SK-N-SH (cell line): Measurements from ENCODE around the gene ADTRP. TPM values are rescaled to one million over a fixed set of nuclear protein-coding genes. Genes with fewer than 3 reads are reported as not detected.

ENCODE experiments used
- CTCF ChIA-PET: fragments of 300-600, 350-600 bp; formaldehyde crosslinking; extraction: SDS; loops from one replicate; lab custom pipeline; 2021; lab: Yijun Ruan, JAX
- POLR2A ChIA-PET: fragments of 350-600 bp; sonication (Branson Sonifier 250); formaldehyde crosslinking; extraction: SDS; loops from one replicate; lab custom pipeline; 2020; ENCODE audit warnings: antibody characterized with exemption, inconsistent platforms; lab: Yijun Ruan, JAX
- DNase-seq: peaks from one replicate; pipeline ENCODE4 v3.0.0; 2012
- H2AFZ ChIP-seq: fragments of 200-600 bp; sonication (generic); 2 replicates; pipeline ENCODE4 v1.8.1; 2016; ENCODE audit warnings: antibody characterized with exemption, mild to moderate bottlenecking, low read depth
- H3F3A ChIP-seq: fragments of 200-600 bp; sonication (generic); replicated peaks from 2 replicates; pipeline ENCODE3; 2016; ENCODE audit warnings: antibody characterized with exemption, mild to moderate bottlenecking; ENCODE audit not compliant: insufficient read depth
- H3K27ac ChIP-seq, 2 experiments: fragments of 200-500 bp in 1 of 2; fragments of 200-600 bp in 1 of 2; sonication (Bioruptor generic) in 1 of 2; sonication (generic), shearing (Covaris generic) in 1 of 2; 2 replicates each; pipeline versions ENCODE4 v1.5.1 to v1.6.1; 2014 to 2016; ENCODE audit warnings: low read depth in 2 of 2, inconsistent platforms in 1 of 2, low read length in 1 of 2, mild to moderate bottlenecking in 1 of 2, mixed read lengths in 1 of 2
- H3K27me3 ChIP-seq: fragments of 200-600 bp; sonication (generic), shearing (Covaris generic); 2 replicates; pipeline ENCODE4 v1.6.1; 2016; ENCODE audit warnings: mixed run types; ENCODE audit not compliant: insufficient read depth
- H3K36me3 ChIP-seq, 2 experiments: fragments of 200-500 bp in 1 of 2; fragments of 200-600 bp in 1 of 2; sonication (Bioruptor generic) in 1 of 2; sonication (generic) in 1 of 2; replicated peaks in 1 of 2; 2 replicates each; pipeline versions ENCODE3 to v1.5.1; 2014 to 2016; ENCODE audit warnings: low read length in 1 of 2, mild to moderate bottlenecking in 1 of 2; ENCODE audit not compliant: insufficient read depth in 2 of 2, control insufficient read depth in 1 of 2
- H3K4me1 ChIP-seq, 2 experiments: fragments of 200-500 bp in 1 of 2; fragments of 200-600 bp in 1 of 2; sonication (Bioruptor generic) in 1 of 2; sonication (generic), shearing (Covaris generic) in 1 of 2; 2 replicates each; pipeline versions ENCODE4 v1.5.1 to v1.6.1; 2014 to 2016; ENCODE audit warnings: low read depth in 1 of 2, low read length in 1 of 2, mixed run types in 1 of 2; ENCODE audit not compliant: insufficient read depth in 2 of 2, control insufficient read depth in 1 of 2
- H3K4me2 ChIP-seq: fragments of 200-600 bp; sonication (generic), shearing (Covaris generic); 2 replicates; pipeline ENCODE4 v1.6.1; 2017; ENCODE audit warnings: mixed run types
- H3K4me3 ChIP-seq, 2 experiments: fragments of 200-500 bp in 1 of 2; fragments of 200-600 bp in 1 of 2; sonication (Bioruptor generic) in 1 of 2; sonication (generic), shearing (Covaris generic) in 1 of 2; 2 replicates each; pipeline versions ENCODE4 v1.5.1 to v1.8.1; 2014 to 2016; ENCODE audit warnings: low read depth in 2 of 2, inconsistent platforms in 1 of 2, low read length in 1 of 2, mild to moderate bottlenecking in 1 of 2, mixed read lengths in 1 of 2, moderate library complexity in 1 of 2
- H3K79me2 ChIP-seq: fragments of 200-600 bp; sonication (generic); 2 replicates; pipeline ENCODE4 v1.8.1; 2017; ENCODE audit warnings: mild to moderate bottlenecking; ENCODE audit not compliant: insufficient read depth
- H3K9ac ChIP-seq: fragments of 200-600 bp; sonication (generic); 2 replicates; pipeline ENCODE4 v1.6.1; 2017; ENCODE audit warnings: mixed run types
- H3K9me2 ChIP-seq: fragments of 200-600 bp; sonication (generic); 2 replicates; pipeline ENCODE4 v1.6.1; 2017; ENCODE audit warnings: mixed run types
- H3K9me3 ChIP-seq: fragments of 200-600 bp; sonication (generic); 2 replicates; pipeline ENCODE4 v1.6.1; 2017; ENCODE audit warnings: mixed run types, mild to moderate bottlenecking, moderate library complexity
- H4K20me1 ChIP-seq: fragments of 200-600 bp; sonication (generic); 2 replicates; pipeline ENCODE4 v1.6.1; 2017; ENCODE audit warnings: mild to moderate bottlenecking, mixed run types; ENCODE audit not compliant: insufficient read depth
- CHD2 ChIP-seq: fragments of 150-350 bp; IDR thresholded peaks from 2 replicates; pipeline ENCODE4 v1.6.1; 2018; ENCODE audit warnings: low read length; ENCODE audit not compliant: partially characterized antibody
- EP300 ChIP-seq, 2 experiments: IDR thresholded peaks; 2 replicates each; pipeline versions ENCODE4 v1.4.0 to v1.6.1; 2012; ENCODE audit warnings: borderline replicate concordance in 1 of 2, low read depth in 1 of 2, low read length in 1 of 2
- FOXJ3 ChIP-seq: sonication (generic); formaldehyde crosslinking; IDR thresholded peaks from 2 replicates; pipeline ENCODE4 v1.5.1; 2020; ENCODE audit warnings: mild to moderate bottlenecking, missing genetic modification reagents
- GABPA ChIP-seq: IDR thresholded peaks from 2 replicates; pipeline ENCODE4 v1.4.0; 2012; ENCODE audit warnings: low read depth, mild to moderate bottlenecking
- GATA2 ChIP-seq: sonication (generic); formaldehyde crosslinking; IDR thresholded peaks from 2 replicates; pipeline ENCODE4 v1.5.0; 2020; ENCODE audit warnings: mild to moderate bottlenecking, missing genetic modification reagents
- JUND ChIP-seq: IDR thresholded peaks from 2 replicates; pipeline ENCODE4 v1.4.0; 2012
- MEF2A ChIP-seq: IDR thresholded peaks from 2 replicates; pipeline ENCODE4 v1.4.0; 2012; ENCODE audit warnings: low read depth, borderline replicate concordance
- MXI1 ChIP-seq: IDR thresholded peaks from 2 replicates; pipeline ENCODE4 v1.6.1; 2012; ENCODE audit warnings: mild to moderate bottlenecking, low read depth, low read length, improper control_type of control experiment
- NFIC ChIP-seq: IDR thresholded peaks from 2 replicates; pipeline ENCODE4 v1.4.0; 2012; ENCODE audit warnings: borderline replicate concordance
- NRF1 ChIP-seq: IDR thresholded peaks from 2 replicates; pipeline ENCODE4 v1.6.1; 2012; ENCODE audit warnings: low read depth, mild to moderate bottlenecking, low read length
- RAD21 ChIP-seq: IDR thresholded peaks from 2 replicates; pipeline ENCODE4 v1.6.1; 2012; ENCODE audit warnings: mild to moderate bottlenecking, low read length
- RCOR1 ChIP-seq: fragments of 150-350 bp; IDR thresholded peaks from 2 replicates; pipeline ENCODE4 v1.6.1; 2017; ENCODE audit warnings: antibody characterized with exemption, low read length
- RFX5 ChIP-seq: IDR thresholded peaks from 2 replicates; pipeline ENCODE4 v1.6.1; 2012; ENCODE audit warnings: mild to moderate bottlenecking, improper control_type of control experiment, low read length
- RXRA ChIP-seq: IDR thresholded peaks from 2 replicates; pipeline ENCODE4 v1.4.0; 2012; ENCODE audit warnings: low read depth, mild to moderate bottlenecking, borderline replicate concordance
- SIN3A ChIP-seq: IDR thresholded peaks from 2 replicates; pipeline ENCODE4 v1.6.1; 2012; ENCODE audit warnings: low read depth, mild to moderate bottlenecking, low read length, moderate library complexity, borderline replicate concordance
- TCF12 ChIP-seq: IDR thresholded peaks from 2 replicates; pipeline ENCODE4 v1.4.0; 2012
- TEAD4 ChIP-seq: IDR thresholded peaks from 2 replicates; pipeline ENCODE4 v1.4.0; 2012; ENCODE audit warnings: mild to moderate bottlenecking, borderline replicate concordance; ENCODE audit not compliant: insufficient read depth
- YY1 ChIP-seq: IDR thresholded peaks from 2 replicates; pipeline ENCODE4 v1.4.0; 2012; ENCODE audit warnings: low read depth, mild to moderate bottlenecking
- WGBS: methylation state at CpG from one replicate; pipeline ENCODE4 v1.1.6; 2017; ENCODE audit warnings: low lambda C conversion rate; 5-methylcytosine and 5-hydroxymethylcytosine counted together
- polyA plus RNA-seq, 3 experiments: library from polyadenylated mRNA; depleted of rRNA; stranded (reverse); fragments of >200 nt; gene quantifications; 2 replicates each; pipeline ENCODE4 v1.2.3, GENCODE V29; 2012
- TF ChIP-seq, protein P1 (sequence below): IDR thresholded peaks from 2 replicates; pipeline ENCODE4 v1.4.0; 2012; ENCODE audit warnings: low read depth

The ADTRP gene
- polyA plus RNA-seq, 1 of the 3 experiments (the other 2 are of a cell fraction) = 0.84 TPM

DNA sequence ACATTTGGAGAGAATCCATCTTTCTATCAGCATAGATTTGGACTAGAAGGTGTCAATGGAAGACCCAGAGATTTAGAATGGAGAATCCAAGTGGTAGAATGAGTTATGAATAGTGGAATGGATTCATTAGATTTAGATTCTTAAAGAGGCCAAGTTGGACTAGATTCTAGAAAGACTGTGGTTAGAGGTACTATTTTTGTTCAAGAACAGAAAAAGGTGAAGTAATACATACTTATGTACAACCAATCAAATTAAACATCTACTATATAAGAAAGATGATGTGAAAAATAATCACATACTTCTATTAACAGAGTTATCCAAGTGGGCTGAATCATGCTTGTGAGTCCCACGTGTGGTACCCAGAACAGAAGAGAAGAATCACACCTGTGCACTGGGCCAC is 33.8 kb upstream of the ADTRP start:
- CTCF ChIA-PET = no interaction called here
- Histone ChIP-seq H3K9me3 (no peaks in the 10 kb centered on the region), H3K4me1 (peaks cover 4 to 12% of the 10 kb centered on the region in 2 experiments; a peak in 2 of 4 replicates), H3K4me2 (no peak overlapping the region), H3K9me2 (no peaks in the 10 kb centered on the region), H3K79me2 (no peaks in the 10 kb centered on the region), H3K9ac (no peak overlapping the region), H2AFZ (no peak overlapping the region), H3K4me3 (no peak overlapping the region), H4K20me1 (no peaks in the 10 kb centered on the region), H3F3A (peaks cover 7% of the 10 kb centered on the region), H3K27me3 (no peaks in the 10 kb centered on the region), H3K36me3 (no peaks in the 10 kb centered on the region), H3K27ac (no peak overlapping the region)
- DNase-seq = no peak
- 58% methylated on average over 1 of the region's 1 CpG for whole genome bisulfite sequencing
- POLR2A ChIA-PET = no interaction called here
- TF ChIP-seq RXRA = no peak
- no peak for TF ChIP-seq SIN3A
- TF ChIP-seq NFIC = no peak
- TF ChIP-seq RAD21 = no peak
- no peak for TF ChIP-seq RFX5
- TF ChIP-seq FOXJ3 = no peak

DNA sequence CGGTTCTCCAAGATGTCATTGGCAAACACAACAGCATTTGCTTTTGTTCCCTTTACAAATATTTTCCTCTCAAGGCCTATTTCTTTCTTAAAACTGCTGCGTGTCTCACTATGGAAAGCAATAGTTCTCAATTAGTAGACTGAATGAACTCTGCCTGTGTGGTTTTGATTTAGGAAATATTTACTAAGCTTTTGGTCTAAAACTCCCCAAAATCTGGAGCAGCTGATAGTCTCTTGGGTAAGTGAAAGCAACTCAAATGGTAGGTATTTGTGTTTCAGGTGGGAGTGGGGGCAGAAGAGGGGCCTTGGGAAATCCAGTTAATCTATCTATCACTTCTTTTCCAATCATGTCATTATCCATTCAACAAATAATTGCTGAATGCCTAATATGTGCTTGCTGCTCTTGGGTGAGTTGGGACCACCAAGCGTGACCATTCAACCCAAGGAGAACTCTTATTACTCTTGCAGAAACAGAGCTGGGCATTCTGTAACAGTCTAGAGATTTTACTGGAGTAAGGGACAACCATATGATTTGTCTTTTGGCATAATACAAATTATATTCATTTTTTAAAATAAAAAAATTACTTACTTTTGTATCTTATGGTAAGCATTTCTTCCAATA is 33.2 kb upstream of the ADTRP start:
- TF ChIP-seq GABPA = no peak
- no peak for TF ChIP-seq TCF12
- no peak for TF ChIP-seq YY1
- TF ChIP-seq MXI1 = no peak
- no peak for TF ChIP-seq GATA2
- TF ChIP-seq MEF2A = no peak
- no peak for TF ChIP-seq NRF1
- no peak for TF ChIP-seq RCOR1
- no peak for TF ChIP-seq SIN3A
- TF ChIP-seq NFIC = no peak
- no peak for TF ChIP-seq RFX5
- TF ChIP-seq CHD2 = no peak
- no peak for TF ChIP-seq JUND
- no peak for TF ChIP-seq EP300 (IDR thresholded peaks at IDR 0.05; ENCODE audit: borderline replicate concordance in 1 of 2, low read depth in 1 of 2, low read length in 1 of 2)
- TF ChIP-seq RXRA = no peak
- TF ChIP-seq TEAD4 = no peak
- TF ChIP-seq, protein P1, sequence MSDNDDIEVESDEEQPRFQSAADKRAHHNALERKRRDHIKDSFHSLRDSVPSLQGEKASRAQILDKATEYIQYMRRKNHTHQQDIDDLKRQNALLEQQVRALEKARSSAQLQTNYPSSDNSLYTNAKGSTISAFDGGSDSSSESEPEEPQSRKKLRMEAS = no peak
- TF ChIP-seq, all 33 proteins: peak for 0
- no peak overlapping the region for H3K27ac ChIP-seq
- CTCF ChIA-PET = interaction anchor here (1.1 kb wide), 1 partner anchor 155 kb away, joined by 3 read pairs; no protein-coding TSS in a partner anchor
- no peak overlapping the region for H3K4me2 ChIP-seq
- H3K27me3 ChIP-seq = no peaks in the 10 kb centered on the region
- no peaks in the 10 kb centered on the region for H3K36me3 ChIP-seq
- H4K20me1 ChIP-seq = no peaks in the 10 kb centered on the region
- no peaks in the 10 kb centered on the region for H3K9me2 ChIP-seq
- POLR2A ChIA-PET = no interaction called here
- WGBS = 94% methylated on average over 3 of the region's 3 CpGs
- DNase-seq = no peak
- H3F3A ChIP-seq = peaks cover 7% of the 10 kb centered on the region
- H3K4me1 ChIP-seq = peaks cover 4 to 12% of the 10 kb centered on the region in 2 experiments; a peak in 2 of 4 replicates
- no peaks in the 10 kb centered on the region for H3K79me2 ChIP-seq
- H3K9ac ChIP-seq = no peak overlapping the region
- no peak overlapping the region for H2AFZ ChIP-seq
- no peak overlapping the region for H3K4me3 ChIP-seq
- no peaks in the 10 kb centered on the region for H3K9me3 ChIP-seq
